Measurements from ENCODE around the gene FOXP1.

The FOXP1 gene

GRCh38 chr3:71564361-71564760 lies 19.2 kb downstream of the FOXP1 start:
- no peak for DNase-seq (ENCODE audit: low read depth in 2 of 2)

GRCh38 chr3:71563827-71564226 lies 19.7 kb downstream of the FOXP1 start:
- no peak for DNase-seq (ENCODE audit: low read depth in 2 of 2)

GRCh38 chr3:71562938-71563337 lies 20.6 kb downstream of the FOXP1 start:
- no peak for DNase-seq (ENCODE audit: low read depth in 2 of 2)

- DNase-seq (ENCODE audit: low read depth in 2 of 2): no peak
Measured at GRCh38 chr3:71560665-71561064, 22.9 kb downstream of the FOXP1 start.

GRCh38 chr3:71559578-71560162 lies 23.9 kb downstream of the FOXP1 start:
- DNase-seq (ENCODE audit: low read depth in 2 of 2): no peak

GRCh38 chr3:71559021-71559420 lies 24.5 kb downstream of the FOXP1 start:
- DNase-seq (ENCODE audit: low read depth in 2 of 2): no peak

GRCh38 chr3:71554649-71555048 lies 28.9 kb downstream of the FOXP1 start:
- no peak for DNase-seq (ENCODE audit: low read depth in 2 of 2)

- no peak for DNase-seq (ENCODE audit: low read depth in 2 of 2)
Measured at GRCh38 chr3:71551311-71551919, 32.1 kb downstream of the FOXP1 start.

- DNase-seq (ENCODE audit: low read depth in 2 of 2): no peak
Measured at GRCh38 chr3:71549951-71550350, 33.6 kb downstream of the FOXP1 start.

- no peak for DNase-seq (ENCODE audit: low read depth in 2 of 2)
Measured at GRCh38 chr3:71548705-71549384, 34.7 kb downstream of the FOXP1 start.

- DNase-seq (ENCODE audit: low read depth in 2 of 2): no peak
Measured at GRCh38 chr3:71547249-71548198, 36.0 kb downstream of the FOXP1 start.

GRCh38 chr3:71546821-71547220 lies 36.7 kb downstream of the FOXP1 start:
- no peak for DNase-seq (ENCODE audit: low read depth in 2 of 2)

- DNase-seq (ENCODE audit: low read depth in 2 of 2): no peak
Measured at GRCh38 chr3:71545330-71545729, 38.2 kb downstream of the FOXP1 start.

- DNase-seq (ENCODE audit: low read depth in 2 of 2): no peak
Measured at GRCh38 chr3:71543371-71544016, 40.0 kb downstream of the FOXP1 start.

- DNase-seq (ENCODE audit: low read depth in 2 of 2): no peak
Measured at GRCh38 chr3:71542521-71543370, 40.8 kb downstream of the FOXP1 start.

- DNase-seq (ENCODE audit: low read depth in 2 of 2): no peak
Measured at GRCh38 chr3:71541313-71541712, 42.2 kb downstream of the FOXP1 start.

- DNase-seq (ENCODE audit: low read depth in 2 of 2): no peak
Measured at GRCh38 chr3:71537211-71537611, 46.3 kb downstream of the FOXP1 start.

- no peak for DNase-seq (ENCODE audit: low read depth in 2 of 2)
Measured at GRCh38 chr3:71536376-71536965, 47.1 kb downstream of the FOXP1 start.

- DNase-seq (ENCODE audit: low read depth in 2 of 2): no peak
Measured at GRCh38 chr3:71533588-71533987, 49.9 kb downstream of the FOXP1 start.

- DNase-seq (ENCODE audit: low read depth in 2 of 2): no peak
Measured at GRCh38 chr3:71532639-71533395, 50.7 kb downstream of the FOXP1 start.

Measured in stimulated activated CD8-positive, alpha-beta memory T cell treated with anti-CD3 and anti-CD28 coated beads, Interleukin-7, amount 100 ng/mL, for 4 hours (primary cell).